NOMO-1 treated with DMSO at 0.1 percent for 48 hours (cell line): ENCODE measurements around the gene FKBP1B.
"Not testable (repeated sequence)": the region's sequence is repeated elsewhere in the genome, so short reads cannot be mapped to it uniquely, and the experiment has no call there.

Source experiments
- DNase-seq: peaks from one replicate; lab custom pipeline; 2025; ENCODE audit not compliant: unreplicated experiment; lab: John Stamatoyannopoulos, UW

Gene FKBP1B

DNA sequence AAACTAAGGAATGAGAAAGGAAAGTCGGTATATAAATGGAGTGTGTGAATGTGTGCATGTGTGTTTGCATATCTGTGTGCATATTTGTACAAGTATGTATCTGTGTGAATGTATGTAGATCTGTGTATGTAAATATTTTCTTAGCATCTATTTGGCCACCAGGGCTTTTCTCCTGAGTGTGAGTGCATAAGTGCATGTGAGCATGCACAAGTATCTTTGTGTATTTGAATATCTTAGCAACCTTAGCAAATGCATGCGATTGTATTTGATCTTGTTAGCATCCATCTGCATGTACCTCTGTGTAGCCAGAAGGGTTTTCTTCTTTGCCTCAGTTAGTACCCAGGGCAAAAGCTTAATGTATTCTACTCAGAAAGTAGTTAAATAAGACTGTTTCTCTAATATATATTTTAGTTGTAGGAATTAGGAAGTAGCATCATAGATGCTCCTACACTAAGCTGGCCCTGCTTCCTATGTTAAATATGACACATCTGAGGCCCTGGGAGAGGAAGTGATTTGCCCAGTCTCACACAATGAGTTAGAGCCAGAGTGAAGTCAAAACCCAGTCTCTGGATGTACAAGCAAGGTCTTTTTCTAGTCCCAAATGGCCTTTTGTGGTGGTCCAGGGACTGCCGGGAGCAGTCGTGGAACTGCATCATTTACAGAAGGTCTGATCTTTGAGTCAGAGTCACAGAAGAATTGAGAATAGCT is 9.2 kb downstream of the FKBP1B start:
- DNase-seq, result peak; percentile 15

DNA sequence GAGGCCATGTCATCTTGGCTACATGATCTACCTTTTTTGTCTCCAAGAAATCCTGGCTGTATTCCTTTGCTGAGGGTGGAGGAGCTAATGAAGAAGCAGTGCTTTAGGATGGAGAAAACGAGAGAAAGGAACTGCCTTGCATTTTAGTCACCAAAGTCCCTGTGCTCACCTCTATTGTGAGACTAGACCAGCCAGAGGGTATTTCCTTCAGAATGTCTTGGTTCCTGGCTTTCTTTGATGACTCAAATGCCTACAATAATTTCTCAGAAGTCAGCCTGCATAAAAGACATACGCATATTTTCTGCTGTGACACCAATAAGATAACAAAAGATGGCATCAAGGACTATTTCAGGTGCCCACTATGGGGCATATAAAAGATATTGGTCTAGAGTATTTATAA is 15.8 kb downstream of the FKBP1B start:
- no peak for DNase-seq

DNA sequence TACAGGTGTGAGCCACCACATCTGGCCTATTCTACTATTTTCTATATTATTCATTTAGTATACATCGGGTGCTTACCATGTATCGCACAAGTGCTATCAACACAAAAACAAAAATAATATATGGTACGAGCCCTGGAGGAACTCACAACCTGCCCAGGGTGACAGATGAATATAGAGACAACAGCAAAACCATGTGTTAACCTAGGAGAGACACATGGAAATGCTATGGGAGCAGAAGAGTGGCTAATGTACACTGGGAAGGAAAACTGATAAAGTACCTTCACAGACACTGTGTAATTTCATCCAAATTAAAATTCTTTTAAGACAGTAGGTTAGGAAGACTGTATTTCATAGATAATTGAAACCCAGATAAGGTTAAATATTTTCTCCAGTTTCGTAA is 22.7 kb downstream of the FKBP1B start:
- DNase-seq, result no peak

- DNase-seq, result no peak
Observed at GRCh38 chr2:24073816-24074215, 24.3 kb downstream of the FKBP1B start.

GRCh38 chr2:24075259-24075658 is 25.7 kb downstream of the FKBP1B start:
- no peak for DNase-seq

GRCh38 chr2:24075915-24076848 is 26.6 kb downstream of the FKBP1B start, which contains the start of gene SF3B6:
Gene SF3B6 (minus strand): TSS chr2:24076326. CDS start chr2:24076229, 97 bp downstream.
- peak; percentile 99 for DNase-seq

GRCh38 chr2:24076849-24077534 is 27.5 kb downstream of the FKBP1B start:
- DNase-seq, result peak; percentile 61

- no peak for DNase-seq
Observed at GRCh38 chr2:24077535-24077877, 28.0 kb downstream of the FKBP1B start.

DNA sequence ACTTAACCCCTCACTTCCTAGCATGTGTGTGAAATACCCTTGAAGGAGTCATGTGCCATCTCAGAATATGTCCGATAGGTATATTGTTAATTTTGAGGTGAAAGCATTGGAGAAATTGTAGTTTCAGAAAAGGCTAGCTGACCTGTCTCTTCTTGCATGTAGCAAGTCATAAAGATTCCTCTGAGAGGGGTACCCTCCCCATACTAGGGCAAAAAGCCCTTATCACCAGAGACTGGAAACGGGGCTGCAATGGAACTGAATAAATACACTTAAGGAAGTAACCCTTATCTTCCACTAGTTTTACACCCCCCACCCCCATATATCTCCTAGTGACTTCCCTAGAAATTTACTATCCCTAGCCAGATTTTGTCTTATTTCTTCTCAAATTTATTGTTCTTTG is 28.3 kb downstream of the FKBP1B start:
- DNase-seq, result no peak

GRCh38 chr2:24080701-24081100 is 31.2 kb downstream of the FKBP1B start:
- DNase-seq, result no peak

- no peak for DNase-seq
Observed at GRCh38 chr2:24082787-24083566, 33.4 kb downstream of the FKBP1B start.

DNA sequence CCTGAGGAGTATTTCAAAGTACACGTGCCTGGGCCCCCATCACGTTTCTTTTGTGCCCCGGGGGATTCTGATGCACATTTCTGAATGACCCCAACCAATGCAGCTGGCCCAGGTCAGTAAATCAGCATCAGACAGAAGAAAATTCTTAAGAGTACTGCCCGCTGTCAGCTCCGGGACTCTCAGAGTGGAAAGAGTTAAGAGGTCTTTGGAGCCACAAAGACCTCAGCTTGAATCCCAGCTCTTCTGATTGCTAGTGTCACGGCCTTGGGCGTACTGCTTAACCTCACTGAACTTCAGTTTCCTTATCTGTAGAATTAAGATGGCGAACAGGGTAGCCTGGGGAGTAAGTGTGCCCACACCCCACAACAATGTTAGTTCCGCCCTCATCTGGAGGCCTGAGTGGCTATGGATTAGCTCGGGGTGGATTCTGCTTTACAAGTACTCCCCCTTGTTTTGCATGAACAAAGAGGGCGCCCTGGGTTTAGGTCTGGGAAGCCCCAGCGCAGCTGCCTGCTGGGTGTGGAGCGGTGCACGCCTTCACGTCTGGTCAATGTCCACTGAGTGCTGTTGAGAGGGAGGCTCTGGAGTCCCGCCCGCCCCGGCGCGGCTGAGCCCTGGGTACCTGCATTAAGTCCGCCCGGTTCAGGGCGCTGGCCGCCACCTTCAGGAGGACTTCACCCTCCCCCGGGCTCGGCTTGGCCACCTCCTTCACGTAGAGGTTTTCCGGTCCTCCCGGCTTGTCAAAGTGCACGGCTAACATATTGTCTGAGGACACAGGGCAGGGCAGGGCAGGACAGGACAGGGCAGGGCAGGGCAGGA is 34.2 kb downstream of the FKBP1B start:
- DNase-seq, result no peak

- DNase-seq, result peak; percentile 16
Observed at GRCh38 chr2:24084386-24085199, 35.1 kb downstream of the FKBP1B start, which contains the start of gene TP53I3. Gene TP53I3 (minus strand): TSS chr2:24084834. CDS start chr2:24084326, 508 bp downstream.

- no peak for DNase-seq
Observed at GRCh38 chr2:24085200-24085489, 35.6 kb downstream of the FKBP1B start.

GRCh38 chr2:24086241-24086640 is 36.7 kb downstream of the FKBP1B start:
- no peak for DNase-seq

DNA sequence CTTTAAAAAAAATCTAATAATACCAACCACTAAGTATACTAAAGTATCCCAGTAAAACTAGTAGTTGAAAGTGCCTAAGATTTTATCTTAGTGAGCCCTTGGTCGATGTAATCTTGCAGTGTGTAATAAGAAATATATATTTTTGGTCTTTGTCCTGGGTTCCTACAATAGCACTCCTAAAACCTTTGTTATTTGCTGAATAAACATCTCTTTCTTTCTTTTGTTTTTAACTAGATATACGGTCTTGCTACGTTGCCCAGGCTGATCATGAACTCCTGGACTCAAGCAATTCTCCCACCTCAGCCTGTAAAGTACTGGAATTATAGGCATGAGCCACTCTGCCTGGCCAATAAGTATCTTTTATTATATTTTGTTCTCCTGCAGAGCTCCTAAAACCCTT is 37.5 kb downstream of the FKBP1B start:
- DNase-seq, result no peak

DNA sequence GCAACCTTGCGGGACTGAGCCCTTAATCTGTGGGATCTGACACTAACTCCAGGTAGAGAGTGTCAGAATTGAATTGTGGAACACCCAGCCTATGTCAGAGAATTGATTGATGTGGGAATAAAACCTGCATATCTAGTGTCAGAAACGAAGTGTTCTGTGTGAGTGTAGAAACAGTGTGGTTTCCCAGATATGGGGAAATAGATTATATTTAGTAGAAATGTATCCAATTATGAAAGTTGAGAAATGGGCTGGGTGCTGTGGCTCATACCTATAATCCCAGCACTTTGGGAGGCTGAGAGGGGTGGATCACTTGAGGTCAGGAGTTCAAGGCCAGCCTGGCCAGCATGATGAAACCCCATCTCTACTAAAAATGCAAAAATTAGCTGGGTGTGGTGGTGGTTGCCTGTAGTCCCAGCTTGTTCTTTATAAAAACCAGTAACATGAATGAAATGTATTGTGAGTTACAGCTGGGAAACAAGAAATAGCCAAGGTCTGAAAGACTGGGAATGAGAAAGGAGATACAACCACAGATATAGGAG is 39.3 kb downstream of the FKBP1B start:
- peak; percentile 77 for DNase-seq

GRCh38 chr2:24093270-24093669 is 43.7 kb downstream of the FKBP1B start:
- DNase-seq, result not testable (repeated sequence)

DNA sequence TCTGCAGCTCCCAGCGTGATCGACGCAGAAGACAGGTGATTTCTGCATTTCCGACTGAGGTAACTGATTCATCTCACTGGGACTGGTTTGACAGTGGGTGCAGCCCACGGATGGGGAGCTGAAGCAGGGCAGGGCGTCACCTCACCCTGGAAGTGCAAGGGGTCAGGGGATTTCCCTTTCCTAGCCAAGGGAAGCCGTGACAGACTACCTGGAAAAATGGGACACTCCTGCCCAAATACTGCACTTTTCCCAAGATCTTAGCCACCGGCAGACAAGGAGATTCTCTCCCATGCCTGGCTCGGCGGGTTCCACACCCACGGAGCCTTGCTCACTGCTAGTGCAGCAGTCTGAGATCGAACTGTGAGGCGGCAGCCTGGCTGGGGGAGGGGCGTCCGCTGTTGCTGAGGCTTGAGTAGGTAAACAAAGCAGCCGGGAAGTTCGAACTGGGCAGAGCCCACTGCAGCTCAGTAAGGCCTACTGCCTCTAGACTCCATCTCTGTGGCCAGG is 45.7 kb downstream of the FKBP1B start:
- DNase-seq, result not testable (repeated sequence)
